Common myeloid progenitor, CD34-positive (primary cell): ENCODE data around the gene SHKBP1.
"Not testable (repeated sequence)": the region's sequence is repeated elsewhere in the genome, so short reads cannot be mapped to it uniquely, and the experiment has no call there.

Experiments used
- CTCF ChIA-PET: fragments of 350-600 bp; sonication (Branson Sonifier 250); formaldehyde crosslinking; loops from one replicate; lab custom pipeline; 2021; ENCODE audit warnings: antibody characterized with exemption; lab: Charles Lee
- POLR2A ChIA-PET: fragments of 350-600 bp; sonication (Branson Sonifier 250); formaldehyde crosslinking; loops from one replicate; lab custom pipeline; 2021; ENCODE audit warnings: antibody characterized with exemption; lab: Charles Lee
- DNase-seq, 3 donors: peaks; one replicate each; pipeline versions ENCODE4 v3.0.0 to v3.0.0-alpha.2; 2013
- H3K27ac ChIP-seq, 2 experiments: 1 replicate in 1 of 2; 2 replicates in 1 of 2; pipeline ENCODE4 v1.7.0; 2013; ENCODE audit warnings: inconsistent platforms in 2 of 2, low read length in 2 of 2, mild to moderate bottlenecking in 2 of 2, low read depth in 1 of 2, moderate library complexity in 1 of 2; ENCODE audit not compliant: severe bottlenecking in 2 of 2, insufficient read depth in 1 of 2, poor library complexity in 1 of 2
- H3K27me3 ChIP-seq, 5 experiments: replicated peaks in 2 of 5; 1 replicate in 3 of 5; 2 replicates in 2 of 5; pipeline versions ENCODE4 v1.6.1 to v1.7.0; 2013; ENCODE audit warnings: low read length in 4 of 5, mild to moderate bottlenecking in 2 of 5, moderate library complexity in 2 of 5, inconsistent platforms in 1 of 5; ENCODE audit not compliant: insufficient read depth in 5 of 5, control insufficient read depth in 4 of 5
- H3K36me3 ChIP-seq, 4 experiments: 1 replicate in 2 of 4; 2 replicates in 2 of 4; pipeline versions ENCODE4 v1.6.1 to v1.7.0; 2013; ENCODE audit warnings: low read length in 3 of 4, control low read depth in 1 of 4, mild to moderate bottlenecking in 1 of 4; ENCODE audit not compliant: control insufficient read depth in 4 of 4, insufficient read depth in 4 of 4
- H3K4me1 ChIP-seq, 4 experiments: 1 replicate in 3 of 4; 2 replicates in 1 of 4; pipeline versions ENCODE4 v1.6.1 to v1.7.1; 2013; ENCODE audit warnings: low read length in 3 of 4, mild to moderate bottlenecking in 3 of 4, control low read depth in 1 of 4, inconsistent platforms in 1 of 4, moderate library complexity in 1 of 4; ENCODE audit not compliant: control insufficient read depth in 4 of 4, insufficient read depth in 4 of 4; ENCODE audit errors: control extremely low read depth in 1 of 4
- H3K4me3 ChIP-seq, 7 experiments: 1 replicate in 4 of 7; 2 replicates in 3 of 7; pipeline versions ENCODE4 v1.5.1 to v1.7.0; 2013; ENCODE audit warnings: mild to moderate bottlenecking in 7 of 7, low read length in 6 of 7, moderate library complexity in 6 of 7, inconsistent platforms in 2 of 7, low read depth in 2 of 7, control low read depth in 1 of 7; ENCODE audit not compliant: insufficient read depth in 4 of 7, control insufficient read depth in 1 of 7; ENCODE audit errors: extremely low read depth in 1 of 7
- H3K9me3 ChIP-seq, 5 experiments: 1 replicate in 4 of 5; 2 replicates in 1 of 5; pipeline versions ENCODE4 v1.6.1 to v1.7.1; 2013; ENCODE audit warnings: low read length in 4 of 5, mild to moderate bottlenecking in 2 of 5, inconsistent platforms in 1 of 5, low read depth in 1 of 5, moderate library complexity in 1 of 5; ENCODE audit not compliant: control insufficient read depth in 4 of 5, insufficient read depth in 2 of 5; ENCODE audit errors: control extremely low read depth in 1 of 5
- WGBS: methylation state at CpG from one replicate; pipeline ENCODE4 v1.1.5; 2013; ENCODE audit not compliant: insufficient coverage; 5-methylcytosine and 5-hydroxymethylcytosine counted together

Gene SHKBP1

DNA sequence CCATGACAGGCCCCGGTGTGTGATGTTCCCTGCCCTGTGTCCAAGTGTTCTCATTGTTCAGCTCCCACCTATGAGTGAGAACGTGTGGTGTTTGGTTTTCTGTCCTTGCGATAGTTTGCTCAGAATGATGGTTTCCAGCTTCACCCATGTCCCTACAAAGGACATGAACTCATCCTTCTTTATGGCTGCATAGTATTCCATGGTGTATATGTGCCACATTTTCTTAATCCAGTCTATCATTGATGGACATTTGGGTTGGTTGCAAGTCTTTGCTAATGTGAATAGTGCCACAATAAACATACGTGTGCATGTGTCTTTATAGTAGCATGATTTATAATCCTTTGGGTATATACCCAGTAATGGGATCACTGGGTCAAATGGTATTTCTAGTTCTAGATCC lies 29.5 kb upstream of the SHKBP1 start:
- H3K4me3 ChIP-seq, DNase-seq, H3K27ac ChIP-seq, H3K4me1 ChIP-seq, H3K9me3 ChIP-seq, H3K36me3 ChIP-seq, POLR2A ChIA-PET: not testable (repeated sequence)
- no CpG with 5 or more reads among the region's 4 CpGs for WGBS
- H3K27me3 ChIP-seq = peaks cover 2 to 15% (median 12%) of the 10 kb centered on the region in 5 experiments
- CTCF ChIA-PET = interaction anchor here (0.5 to 4.5 kb wide), 2 partner anchors 54 to 318 kb away, joined by 4 to 57 read pairs; partner anchors contain the start of gene LTBP4

DNA sequence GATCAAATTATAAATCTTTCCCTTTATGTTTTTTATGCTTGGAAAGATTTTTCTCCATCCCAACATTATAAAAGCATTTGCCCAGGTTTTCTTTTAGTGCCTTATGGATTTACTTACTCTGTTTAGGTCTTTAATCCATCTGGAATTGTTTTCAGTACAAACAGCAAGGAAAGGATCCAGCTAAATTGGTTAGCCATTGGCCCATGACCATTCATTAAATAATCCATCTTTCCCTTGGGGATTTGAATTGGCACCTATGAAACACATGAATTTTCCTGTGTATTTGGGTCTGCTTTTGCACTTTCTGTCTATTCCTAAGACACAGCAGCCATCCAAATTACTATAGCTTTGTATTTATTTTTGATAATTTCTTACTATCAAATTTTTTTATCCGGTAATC lies 28.8 kb upstream of the SHKBP1 start:
- no peak overlapping the region for H3K4me3 ChIP-seq
- peaks cover 0 to 3% (median 1%) of the 10 kb centered on the region in 4 experiments for H3K4me1 ChIP-seq
- H3K27me3 ChIP-seq = peaks cover 2 to 19% (median 13%) of the 10 kb centered on the region in 5 experiments
- DNase-seq = no peak
- ChIA-PET CTCF (interaction anchor here (0.8 to 4.5 kb wide), 7 partner anchors 13 to 87 kb away, joined by 3 to 57 read pairs (median 4); partner anchors contain the start of gene LTBP4), POLR2A (no interaction called here)
- no CpG with 5 or more reads among the region's 1 CpG for WGBS
- no peaks in the 10 kb centered on the region for H3K36me3 ChIP-seq
- H3K9me3 ChIP-seq = peaks cover 0 to 7% (median 0%) of the 10 kb centered on the region in 5 experiments
- no peak overlapping the region for H3K27ac ChIP-seq

DNA sequence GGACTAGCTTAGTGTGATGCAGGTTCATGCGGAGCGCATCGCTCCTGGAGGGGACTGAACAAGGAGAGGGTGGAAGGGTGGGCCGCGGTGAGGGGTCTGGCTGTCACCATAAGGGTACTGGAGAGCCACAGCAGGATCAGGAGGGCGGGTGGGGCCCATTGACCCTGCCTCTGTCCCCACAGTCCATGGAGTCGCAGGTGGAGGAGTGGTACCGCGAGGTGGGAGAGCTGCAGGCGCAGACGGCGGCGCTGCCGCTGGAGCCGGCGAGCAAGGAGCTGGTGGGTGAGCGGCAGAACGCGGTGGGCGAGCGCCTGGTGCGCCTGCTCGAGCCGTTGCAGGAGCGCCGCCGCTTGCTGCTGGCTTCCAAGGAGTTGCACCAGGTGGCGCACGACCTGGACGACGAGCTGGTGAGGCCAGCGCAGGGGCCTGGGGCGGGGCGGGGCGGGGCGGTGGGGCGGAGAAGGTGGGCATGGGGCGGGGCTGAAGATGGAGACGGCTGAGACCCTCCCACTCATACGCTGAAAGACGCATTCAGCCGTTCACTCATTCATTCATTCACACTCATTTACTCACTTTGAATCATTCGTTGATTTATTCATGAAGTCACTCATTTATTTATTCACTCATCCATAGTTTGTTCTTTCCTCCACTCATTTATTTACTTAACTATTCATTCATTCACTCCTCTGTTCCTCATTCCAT lies 27.5 kb upstream of the SHKBP1 start:
- 10% methylated on average over 35 of the region's 43 CpGs for WGBS
- H3K36me3 ChIP-seq = no peaks in the 10 kb centered on the region
- H3K4me1 ChIP-seq = peaks cover 0 to 7% (median 4%) of the 10 kb centered on the region in 4 experiments
- no peak overlapping the region for H3K27ac ChIP-seq
- peak overlapping the region in 1 of 7 experiments; percentile 23 for H3K4me3 ChIP-seq
- ChIA-PET CTCF (interaction anchor here (0.8 to 4.5 kb wide), 14 partner anchors 11 to 86 kb away, joined by 3 to 57 read pairs (median 4); partner anchors contain the start of gene LTBP4), POLR2A (interaction anchor here (0.5 kb wide), 1 partner anchor 1523 kb away, joined by 3 read pairs; no protein-coding TSS in a partner anchor)
- H3K9me3 ChIP-seq = peaks cover 0 to 7% (median 0%) of the 10 kb centered on the region in 5 experiments
- H3K27me3 ChIP-seq = peaks cover 2 to 33% (median 14%) of the 10 kb centered on the region in 5 experiments
- peak; percentile 86 to 88 (median 88) for DNase-seq

DNA sequence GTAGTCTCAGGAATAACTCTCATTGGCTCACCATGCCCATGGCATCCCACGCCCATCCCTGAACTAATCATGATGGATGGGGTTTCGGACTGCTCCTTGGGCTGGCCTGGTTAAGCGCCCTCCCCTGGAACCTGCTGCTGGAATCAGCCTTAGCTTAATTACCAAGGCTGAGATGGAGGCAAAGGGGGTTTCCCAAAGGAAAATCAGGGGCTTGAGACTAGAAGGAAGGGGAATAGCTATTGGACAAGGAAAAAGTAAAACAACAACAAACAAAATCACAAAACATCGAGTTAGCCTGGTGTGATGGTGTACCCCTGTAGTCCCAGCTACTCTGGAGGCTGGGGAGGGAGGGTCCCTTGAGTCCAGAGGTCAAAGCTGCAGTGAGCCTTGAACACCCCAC lies 25.7 kb upstream of the SHKBP1 start:
- WGBS = 100% methylated on average over 4 of the region's 4 CpGs
- Histone ChIP-seq H3K36me3 (no peaks in the 10 kb centered on the region), H3K27me3 (peaks cover 2 to 50% (median 18%) of the 10 kb centered on the region in 5 experiments), H3K9me3 (peaks cover 0 to 7% (median 0%) of the 10 kb centered on the region in 5 experiments), H3K4me3 (no peak overlapping the region), H3K27ac (no peak overlapping the region), H3K4me1 (peaks cover 0 to 9% (median 7%) of the 10 kb centered on the region in 4 experiments)
- DNase-seq = no peak
- POLR2A ChIA-PET = no interaction called here
- CTCF ChIA-PET = interaction anchor here (0.9 to 4.5 kb wide), 6 partner anchors 9 to 86 kb away, joined by 3 to 57 read pairs (median 3); partner anchors contain the start of gene LTBP4

DNA sequence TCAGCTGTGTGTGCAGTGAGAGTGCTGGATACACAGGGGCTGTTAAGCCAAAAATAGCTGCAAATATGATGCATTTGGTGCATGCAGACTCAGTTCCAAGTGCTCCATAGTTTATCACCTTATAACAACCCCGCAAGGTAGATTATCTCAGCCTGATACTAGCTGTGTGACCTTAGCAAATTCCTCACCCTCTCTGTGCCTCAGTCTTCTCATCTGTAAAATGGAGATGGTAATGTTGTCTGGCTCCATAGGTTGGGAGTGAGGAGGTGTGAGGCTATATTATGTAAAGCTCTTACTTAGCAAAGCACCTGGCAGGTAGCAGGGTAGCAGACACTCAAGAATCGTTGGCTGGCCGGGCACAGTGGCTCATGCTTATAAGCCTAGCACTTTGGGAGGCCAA lies 23.8 kb upstream of the SHKBP1 start:
- DNase-seq = no peak
- Histone ChIP-seq H3K36me3 (no peaks in the 10 kb centered on the region), H3K9me3 (no peaks in the 10 kb centered on the region), H3K4me1 (peaks cover 0 to 9% (median 7%) of the 10 kb centered on the region in 4 experiments), H3K4me3 (no peak overlapping the region), H3K27ac (no peak overlapping the region), H3K27me3 (peaks cover 0 to 57% (median 22%) of the 10 kb centered on the region in 5 experiments)
- ChIA-PET CTCF (interaction anchor here (1.4 to 1.6 kb wide), 3 partner anchors 18 to 51 kb away, joined by 3 to 4 read pairs (median 4); no protein-coding TSS in a partner anchor), POLR2A (no interaction called here)
- WGBS = 82% methylated on average over 2 of the region's 3 CpGs

GRCh38 chr19:40553885-40554857 lies 22.5 kb upstream of the SHKBP1 start:
- peak in 2 of 3 donors; percentile 34 to 47 for DNase-seq
- WGBS = 10% methylated on average over 58 of the region's 69 CpGs
- no peaks in the 10 kb centered on the region for H3K9me3 ChIP-seq
- H3K27ac ChIP-seq = no peak overlapping the region
- ChIA-PET POLR2A (no interaction called here), CTCF (interaction anchor here (1.1 to 1.5 kb wide), 5 partner anchors 14 to 50 kb away, joined by 3 to 4 read pairs (median 3); partner anchors contain the start of gene LTBP4)
- no peaks in the 10 kb centered on the region for H3K36me3 ChIP-seq
- no peak overlapping the region for H3K4me3 ChIP-seq
- peaks cover 0 to 7% (median 5%) of the 10 kb centered on the region in 4 experiments for H3K4me1 ChIP-seq
- H3K27me3 ChIP-seq = peaks cover 0 to 53% (median 20%) of the 10 kb centered on the region in 5 experiments
